DND-41 (cell line): Measurements from ENCODE around the gene UFSP2.

ENCODE experiments used
- ATAC-seq: fragments of 200-7000 bp; cut with Tn5 transposase; 3 replicates; pipeline ENCODE4 v1.9.1; 2021; ENCODE audit warnings: low read depth; ENCODE audit not compliant: insufficient read depth
- DNase-seq: peaks from one replicate; pipeline ENCODE4 v3.0.0-alpha.2; 2020
- H2AFZ ChIP-seq: 2 replicates; pipeline ENCODE4 v1.6.0; 2012; ENCODE audit warnings: low read depth, low read length
- H3K27ac ChIP-seq: 2 replicates; pipeline ENCODE4 v1.5.1; 2012; ENCODE audit warnings: low read length, inconsistent platforms
- H3K27me3 ChIP-seq: fragments of 200-600 bp; sonication (generic); 2 replicates; pipeline ENCODE4 v1.6.0; 2012; ENCODE audit warnings: low read length, mild to moderate bottlenecking, inconsistent platforms; ENCODE audit not compliant: insufficient read depth, poor library complexity
- H3K36me3 ChIP-seq: 2 replicates; pipeline ENCODE4 v1.5.1; 2012; ENCODE audit warnings: low read length, inconsistent platforms; ENCODE audit not compliant: insufficient read depth
- H3K4me1 ChIP-seq: 2 replicates; pipeline ENCODE4 v1.5.1; 2012; ENCODE audit warnings: mild to moderate bottlenecking, low read length; ENCODE audit not compliant: insufficient read depth
- H3K4me2 ChIP-seq: 2 replicates; pipeline ENCODE4 v1.6.0; 2012; ENCODE audit warnings: mild to moderate bottlenecking, moderate library complexity, low read length, inconsistent platforms; ENCODE audit not compliant: insufficient read depth
- H3K4me3 ChIP-seq, 2 experiments: fragments of 200-600 bp in 1 of 2; shearing (Covaris generic) in 1 of 2; 2 replicates each; pipeline ENCODE4 v1.5.1; 2012 to 2016; ENCODE audit warnings: inconsistent platforms in 2 of 2, low read length in 2 of 2, mild to moderate bottlenecking in 2 of 2, low read depth in 1 of 2, moderate library complexity in 1 of 2
- H3K79me2 ChIP-seq: 2 replicates; pipeline ENCODE4 v1.6.0; 2012; ENCODE audit warnings: low read length, inconsistent platforms; ENCODE audit not compliant: insufficient read depth
- H3K9ac ChIP-seq: 2 replicates; pipeline ENCODE4 v1.6.0; 2012; ENCODE audit warnings: low read depth, mild to moderate bottlenecking, inconsistent platforms, low read length, moderate library complexity
- H3K9me3 ChIP-seq: 2 replicates; pipeline ENCODE4 v1.5.1; 2012; ENCODE audit warnings: low read length, moderate library complexity, mild to moderate bottlenecking, inconsistent platforms; ENCODE audit not compliant: insufficient read depth, severe bottlenecking
- H4K20me1 ChIP-seq: 2 replicates; pipeline ENCODE4 v1.6.0; 2012; ENCODE audit warnings: low read length; ENCODE audit not compliant: insufficient read depth
- EZH2 ChIP-seq: IDR thresholded peaks from 3 replicates; pipeline ENCODE4 v1.6.1; 2012; ENCODE audit warnings: borderline replicate concordance, low read depth, mild to moderate bottlenecking, moderate library complexity, low read length, inconsistent platforms; ENCODE audit not compliant: severe bottlenecking
- TF ChIP-seq, protein P1 (sequence below): IDR thresholded peaks from 2 replicates; pipeline ENCODE4 v1.5.1; 2012; ENCODE audit warnings: borderline replicate concordance, low read length, moderate library complexity, mild to moderate bottlenecking; ENCODE audit not compliant: poor library complexity, severe bottlenecking; ENCODE audit errors: extremely low read depth

UFSP2 gene

DNA sequence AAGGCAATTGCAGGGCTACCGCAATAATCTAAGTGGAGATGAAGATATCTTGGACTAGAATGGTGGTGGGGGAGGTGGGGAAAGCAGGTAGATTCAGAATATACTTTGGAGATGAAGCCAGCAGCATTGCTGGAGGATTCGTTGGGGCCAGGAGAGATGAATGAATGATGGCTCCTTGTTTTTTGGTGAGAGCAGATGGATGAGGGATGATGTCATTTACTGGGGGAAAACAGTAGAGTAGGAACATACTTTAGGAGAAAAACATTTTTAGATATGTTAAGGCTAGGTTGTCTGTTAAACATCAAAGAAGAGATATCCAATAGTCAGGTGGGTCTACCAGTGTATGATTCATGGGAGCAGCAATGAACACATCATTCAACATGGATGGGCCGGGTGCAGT, 39.9 kb upstream of the UFSP2 start:
- Histone ChIP-seq H2AFZ (no peak overlapping the region), H3K27me3 (peaks cover 6% of the 10 kb centered on the region), H4K20me1 (no peaks in the 10 kb centered on the region), H3K4me3 (no peak overlapping the region), H3K27ac (no peak overlapping the region), H3K4me2 (no peak overlapping the region), H3K9me3 (no peaks in the 10 kb centered on the region), H3K4me1 (no peaks in the 10 kb centered on the region), H3K9ac (no peak overlapping the region), H3K79me2 (no peaks in the 10 kb centered on the region), H3K36me3 (no peaks in the 10 kb centered on the region)
- ATAC-seq (no peak), DNase-seq (no peak)
- TF ChIP-seq EZH2: no peak
- TF ChIP-seq, protein P1, sequence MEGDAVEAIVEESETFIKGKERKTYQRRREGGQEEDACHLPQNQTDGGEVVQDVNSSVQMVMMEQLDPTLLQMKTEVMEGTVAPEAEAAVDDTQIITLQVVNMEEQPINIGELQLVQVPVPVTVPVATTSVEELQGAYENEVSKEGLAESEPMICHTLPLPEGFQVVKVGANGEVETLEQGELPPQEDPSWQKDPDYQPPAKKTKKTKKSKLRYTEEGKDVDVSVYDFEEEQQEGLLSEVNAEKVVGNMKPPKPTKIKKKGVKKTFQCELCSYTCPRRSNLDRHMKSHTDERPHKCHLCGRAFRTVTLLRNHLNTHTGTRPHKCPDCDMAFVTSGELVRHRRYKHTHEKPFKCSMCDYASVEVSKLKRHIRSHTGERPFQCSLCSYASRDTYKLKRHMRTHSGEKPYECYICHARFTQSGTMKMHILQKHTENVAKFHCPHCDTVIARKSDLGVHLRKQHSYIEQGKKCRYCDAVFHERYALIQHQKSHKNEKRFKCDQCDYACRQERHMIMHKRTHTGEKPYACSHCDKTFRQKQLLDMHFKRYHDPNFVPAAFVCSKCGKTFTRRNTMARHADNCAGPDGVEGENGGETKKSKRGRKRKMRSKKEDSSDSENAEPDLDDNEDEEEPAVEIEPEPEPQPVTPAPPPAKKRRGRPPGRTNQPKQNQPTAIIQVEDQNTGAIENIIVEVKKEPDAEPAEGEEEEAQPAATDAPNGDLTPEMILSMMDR: no peak

- Histone ChIP-seq H3K9ac (no peak overlapping the region), H3K4me2 (no peak overlapping the region), H4K20me1 (no peaks in the 10 kb centered on the region), H3K27me3 (peaks cover 6% of the 10 kb centered on the region), H3K4me1 (no peaks in the 10 kb centered on the region), H3K9me3 (no peaks in the 10 kb centered on the region), H2AFZ (no peak overlapping the region), H3K79me2 (no peaks in the 10 kb centered on the region), H3K27ac (no peak overlapping the region), H3K36me3 (no peaks in the 10 kb centered on the region), H3K4me3 (no peak overlapping the region)
- no peak for ATAC-seq
- no peak for TF ChIP-seq EZH2
- DNase-seq: no peak
Observed at GRCh38 chr4:185464887-185465286, 39.1 kb upstream of the UFSP2 start.

DNA sequence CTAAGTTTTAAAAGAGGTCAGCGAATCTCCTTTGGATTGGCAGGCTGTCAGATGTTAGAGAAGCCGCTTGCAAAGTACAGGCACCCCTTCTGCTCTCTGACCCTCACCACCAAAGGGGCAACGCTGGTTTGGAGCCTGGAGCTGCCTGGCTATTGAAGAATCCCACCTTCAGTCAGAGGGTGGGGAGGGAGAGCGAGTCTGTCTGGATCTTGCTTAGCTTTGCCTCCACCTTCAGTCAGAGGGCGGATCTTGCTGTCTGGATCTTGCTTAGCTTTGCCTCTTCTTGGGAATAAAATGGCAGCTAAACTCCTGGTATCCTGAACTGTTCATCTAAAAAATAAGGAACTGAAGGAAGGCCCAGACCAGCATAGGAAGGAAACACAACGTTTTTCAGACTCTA, 38.4 kb upstream of the UFSP2 start:
- no peak overlapping the region for H3K4me2 ChIP-seq
- ATAC-seq: no peak

GRCh38 chr4:185463541-185463940, 37.8 kb upstream of the UFSP2 start:
- no peak overlapping the region for H3K4me3 ChIP-seq
- no peak overlapping the region for H2AFZ ChIP-seq
- H3K79me2 ChIP-seq: no peaks in the 10 kb centered on the region

More for the DNA sequence above, 38.4 kb upstream of the UFSP2 start:
- Histone ChIP-seq H3K27ac (no peak overlapping the region), H3K79me2 (no peaks in the 10 kb centered on the region), H3K36me3 (no peaks in the 10 kb centered on the region), H4K20me1 (no peaks in the 10 kb centered on the region), H3K4me1 (no peaks in the 10 kb centered on the region), H3K4me3 (no peak overlapping the region), H3K27me3 (peaks cover 10% of the 10 kb centered on the region), H2AFZ (no peak overlapping the region), H3K9me3 (no peaks in the 10 kb centered on the region), H3K9ac (no peak overlapping the region)
- TF ChIP-seq, protein P1: no peak
- no peak for TF ChIP-seq EZH2
- DNase-seq: no peak

More at GRCh38 chr4:185463541-185463940, 37.8 kb upstream of the UFSP2 start:
- Histone ChIP-seq H3K4me1 (no peaks in the 10 kb centered on the region), H3K9me3 (no peaks in the 10 kb centered on the region), H4K20me1 (no peaks in the 10 kb centered on the region), H3K27ac (no peak overlapping the region), H3K4me2 (no peak overlapping the region), H3K36me3 (no peaks in the 10 kb centered on the region), H3K27me3 (peaks cover 10% of the 10 kb centered on the region), H3K9ac (no peak overlapping the region)
- ATAC-seq (no peak), DNase-seq (no peak)
- TF ChIP-seq, protein P1: no peak
- TF ChIP-seq EZH2: no peak
